HUES6 (cell line): ENCODE results near the gene PER2.

ENCODE experiments used
- H3K27ac ChIP-seq: 2 replicates; pipeline ENCODE4 v1.7.0; 2013; ENCODE audit warnings: low read depth, mild to moderate bottlenecking, low read length, inconsistent platforms
- H3K27me3 ChIP-seq: 2 replicates; pipeline ENCODE4 v1.6.1; 2013; ENCODE audit warnings: low read length; ENCODE audit not compliant: control insufficient read depth, insufficient read depth
- H3K36me3 ChIP-seq: 2 replicates; pipeline ENCODE4 v1.6.1; 2013; ENCODE audit warnings: low read length; ENCODE audit not compliant: control insufficient read depth, insufficient read depth
- H3K4me1 ChIP-seq: 2 replicates; pipeline ENCODE4 v1.6.1; 2013; ENCODE audit warnings: low read length; ENCODE audit not compliant: control insufficient read depth, insufficient read depth
- H3K4me3 ChIP-seq: 2 replicates; pipeline ENCODE4 v1.5.1; 2013; ENCODE audit warnings: low read depth, low read length
- H3K9ac ChIP-seq: one replicate; pipeline ENCODE4 v1.6.1; 2013; ENCODE audit warnings: mild to moderate bottlenecking, low read length
- H3K9me3 ChIP-seq: 2 replicates; pipeline ENCODE4 v1.6.1; 2013; ENCODE audit warnings: low read depth, low read length; ENCODE audit not compliant: control insufficient read depth, insufficient read depth

The PER2 gene

DNA sequence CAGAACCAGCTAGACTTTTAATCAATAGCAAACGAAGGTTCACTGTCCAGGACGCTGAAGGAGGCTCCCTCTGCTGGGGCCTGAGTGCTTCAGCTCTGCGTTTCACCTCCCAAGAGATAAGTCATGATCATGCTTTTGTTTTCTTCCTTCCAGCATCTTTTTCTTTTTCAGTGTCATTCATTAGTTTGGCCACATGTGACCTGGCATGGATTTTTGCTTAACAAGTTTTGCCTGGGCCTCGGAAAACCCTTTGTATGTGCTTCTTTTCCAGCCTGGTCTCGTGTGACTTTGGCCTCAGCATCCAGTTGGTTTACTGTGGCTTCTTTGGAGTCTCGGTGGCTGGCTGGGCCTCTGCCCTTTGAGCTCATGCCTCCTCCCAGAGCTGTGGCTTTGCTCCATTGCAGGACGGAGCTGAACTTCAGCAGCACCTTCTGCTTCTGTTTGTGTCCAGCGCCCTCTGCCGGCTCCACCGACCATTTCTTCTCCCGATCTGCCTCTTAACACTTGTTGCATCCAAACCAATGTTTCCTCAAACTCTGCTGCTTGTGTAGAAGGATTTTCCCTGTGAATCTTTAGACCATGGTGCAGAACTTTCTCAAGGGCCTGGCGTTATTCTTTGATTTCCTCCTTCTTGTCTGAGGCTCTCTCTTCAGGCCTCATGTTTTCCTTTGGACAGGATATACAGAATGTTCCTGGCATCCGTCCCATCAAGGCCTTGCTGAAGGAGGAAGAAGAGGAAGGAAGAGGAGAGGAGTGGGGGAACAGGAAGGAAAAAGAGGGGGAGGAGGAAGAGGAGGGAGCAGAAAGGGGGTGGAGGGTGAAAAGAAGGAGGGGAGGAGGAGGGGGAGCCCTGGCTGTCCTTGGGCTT is 25.0 kb downstream of the PER2 start:
- Histone ChIP-seq H3K9ac (no peak overlapping the region), H3K27me3 (no peaks in the 10 kb centered on the region)

GRCh38 chr2:238262496-238263122 is 25.8 kb downstream of the PER2 start:
- no peak overlapping the region for H3K9ac ChIP-seq
- no peaks in the 10 kb centered on the region for H3K9me3 ChIP-seq
- H3K4me3 ChIP-seq, result no peak overlapping the region
- peaks cover 22% of the 10 kb centered on the region for H3K36me3 ChIP-seq
- H3K27ac ChIP-seq, result no peak overlapping the region
- H3K27me3 ChIP-seq, result no peaks in the 10 kb centered on the region
- H3K4me1 ChIP-seq, result peaks cover 3% of the 10 kb centered on the region; the same call in 1 of the 2 replicates

More for the DNA sequence above, 25.0 kb downstream of the PER2 start:
- H3K4me1 ChIP-seq, result peaks cover 3% of the 10 kb centered on the region; the same call in 1 of the 2 replicates
- H3K9me3 ChIP-seq, result no peaks in the 10 kb centered on the region
- no peak overlapping the region for H3K4me3 ChIP-seq
- no peak overlapping the region for H3K27ac ChIP-seq
- H3K36me3 ChIP-seq, result peaks cover 24% of the 10 kb centered on the region

GRCh38 chr2:238261718-238262375 is 26.6 kb downstream of the PER2 start:
- Histone ChIP-seq H3K36me3 (peaks cover 15% of the 10 kb centered on the region), H3K27ac (no peak overlapping the region), H3K27me3 (no peaks in the 10 kb centered on the region), H3K4me1 (peaks cover 3% of the 10 kb centered on the region; the same call in 1 of the 2 replicates), H3K4me3 (no peak overlapping the region), H3K9me3 (no peaks in the 10 kb centered on the region), H3K9ac (no peak overlapping the region)

- no peak overlapping the region for H3K4me3 ChIP-seq
- no peak overlapping the region for H3K27ac ChIP-seq
- H3K9ac ChIP-seq, result no peak overlapping the region
- no peaks in the 10 kb centered on the region for H3K9me3 ChIP-seq
- peaks cover 3% of the 10 kb centered on the region; the same call in 1 of the 2 replicates for H3K4me1 ChIP-seq
- H3K27me3 ChIP-seq, result no peaks in the 10 kb centered on the region
- peaks cover 18% of the 10 kb centered on the region for H3K36me3 ChIP-seq
Measured at GRCh38 chr2:238260883-238261282, 27.5 kb downstream of the PER2 start.

- Histone ChIP-seq H3K27me3 (no peaks in the 10 kb centered on the region), H3K9ac (no peak overlapping the region), H3K9me3 (no peaks in the 10 kb centered on the region), H3K36me3 (peaks cover 24% of the 10 kb centered on the region), H3K4me1 (peaks cover 3% of the 10 kb centered on the region; the same call in 1 of the 2 replicates), H3K27ac (no peak overlapping the region), H3K4me3 (no peak overlapping the region)
Measured at GRCh38 chr2:238259061-238260020, 29.1 kb downstream of the PER2 start.

- Histone ChIP-seq H3K36me3 (peaks cover 29% of the 10 kb centered on the region), H3K9ac (no peak overlapping the region), H3K4me3 (no peak overlapping the region), H3K27me3 (no peaks in the 10 kb centered on the region), H3K4me1 (no peaks in the 10 kb centered on the region; the same call in 1 of the 2 replicates), H3K9me3 (no peaks in the 10 kb centered on the region), H3K27ac (no peak overlapping the region)
Measured at GRCh38 chr2:238257786-238258700, 30.4 kb downstream of the PER2 start.

- peaks cover 23% of the 10 kb centered on the region for H3K36me3 ChIP-seq
- no peaks in the 10 kb centered on the region for H3K27me3 ChIP-seq
- H3K4me3 ChIP-seq, result no peak overlapping the region
- H3K9ac ChIP-seq, result no peak overlapping the region
- H3K9me3 ChIP-seq, result no peaks in the 10 kb centered on the region
- H3K27ac ChIP-seq, result no peak overlapping the region
- H3K4me1 ChIP-seq, result no peaks in the 10 kb centered on the region
Measured at GRCh38 chr2:238256594-238257104, 31.8 kb downstream of the PER2 start.

DNA sequence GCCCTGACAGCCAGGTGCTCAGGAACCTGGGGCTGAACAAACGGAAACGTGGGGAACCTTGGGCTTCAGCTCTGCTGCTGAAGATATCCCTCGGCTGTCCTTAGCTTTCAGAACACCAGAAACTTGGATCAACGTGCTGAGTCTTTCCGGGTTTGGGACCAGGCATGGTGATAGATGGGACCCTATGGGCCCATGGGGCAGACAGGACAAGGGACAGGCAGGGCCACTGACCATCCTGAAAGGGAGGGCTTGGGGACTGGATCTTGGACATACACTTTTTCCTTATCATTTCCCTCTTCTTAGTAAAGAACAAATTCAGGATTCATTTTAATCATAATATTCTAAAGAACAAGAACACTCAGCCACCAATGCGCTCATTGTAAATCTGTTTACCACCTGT is 32.3 kb downstream of the PER2 start:
- Histone ChIP-seq H3K36me3 (peaks cover 26% of the 10 kb centered on the region), H3K9ac (no peak overlapping the region), H3K4me1 (no peaks in the 10 kb centered on the region), H3K4me3 (no peak overlapping the region), H3K27ac (no peak overlapping the region), H3K27me3 (no peaks in the 10 kb centered on the region), H3K9me3 (no peaks in the 10 kb centered on the region)

DNA sequence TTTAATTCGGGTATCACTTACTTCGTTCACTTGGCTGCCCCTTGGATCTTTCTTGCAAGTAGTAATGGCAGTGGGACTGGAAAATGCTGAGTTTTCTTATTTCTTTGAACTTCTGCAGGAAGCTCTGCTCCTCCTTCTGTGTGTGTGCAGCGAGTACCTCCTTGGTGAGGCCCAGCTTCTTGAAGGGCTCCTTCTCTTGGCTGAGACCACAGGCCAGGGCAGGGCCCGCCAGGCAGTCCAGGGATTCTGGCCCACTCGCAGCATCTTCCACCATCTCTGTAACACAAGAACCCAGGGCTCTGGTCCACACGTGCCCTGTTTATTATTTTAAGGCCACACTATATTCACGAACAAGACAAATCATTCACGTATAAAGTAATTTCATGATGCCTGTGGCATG is 32.8 kb downstream of the PER2 start:
- H3K27ac ChIP-seq, result no peak overlapping the region

More for the DNA sequence above, 32.8 kb downstream of the PER2 start:
- Histone ChIP-seq H3K4me1 (no peaks in the 10 kb centered on the region), H3K4me3 (no peak overlapping the region), H3K36me3 (peaks cover 31% of the 10 kb centered on the region), H3K27me3 (no peaks in the 10 kb centered on the region), H3K9ac (no peak overlapping the region), H3K9me3 (no peaks in the 10 kb centered on the region)
